HG03025 (cell line): ENCODE data around the gene MGAT5.

Experiments
- ATAC-seq: cut with Tn5 transposase; IDR thresholded peaks from one replicate; pipeline ENCODE4 v1.9.1; 2021; ENCODE audit warnings: mild to moderate bottlenecking, moderate library complexity; ENCODE audit not compliant: unreplicated experiment, low FRiP score

The MGAT5 gene

GRCh38 chr2:134252092-134252750 is 1.7 kb upstream of the MGAT5 start:
- ATAC-seq = no peak

- peak; percentile 69 for ATAC-seq
These were observed 661 bp upstream of the MGAT5 start for GRCh38 chr2:134253117-134253704.

GRCh38 chr2:134254824-134255223 is 952 bp downstream of the MGAT5 start:
- ATAC-seq = no peak

- ATAC-seq = no peak
These were observed 3.1 kb downstream of the MGAT5 start for GRCh38 chr2:134256956-134257355.

GRCh38 chr2:134257509-134257908 is 3.6 kb downstream of the MGAT5 start:
- ATAC-seq = no peak

- no peak for ATAC-seq
These were observed 4.3 kb downstream of the MGAT5 start for GRCh38 chr2:134257965-134258683.

GRCh38 chr2:134258684-134259388 is 5.0 kb downstream of the MGAT5 start:
- no peak for ATAC-seq

- no peak for ATAC-seq
These were observed 5.7 kb downstream of the MGAT5 start for GRCh38 chr2:134259571-134259970.

GRCh38 chr2:134259994-134260393 is 6.1 kb downstream of the MGAT5 start:
- no peak for ATAC-seq

GRCh38 chr2:134260713-134261112 is 6.8 kb downstream of the MGAT5 start:
- ATAC-seq = no peak

GRCh38 chr2:134261398-134262131 is 7.7 kb downstream of the MGAT5 start:
- ATAC-seq = peak; percentile 51

- ATAC-seq = peak; percentile 41
These were observed 8.8 kb downstream of the MGAT5 start for GRCh38 chr2:134262684-134263083.

GRCh38 chr2:134268265-134268664 is 14.4 kb downstream of the MGAT5 start:
- no peak for ATAC-seq

- ATAC-seq = no peak
These were observed 15.4 kb downstream of the MGAT5 start for GRCh38 chr2:134269230-134269629.

GRCh38 chr2:134269972-134270735 is 16.3 kb downstream of the MGAT5 start:
- ATAC-seq = no peak

- no peak for ATAC-seq
These were observed 17.9 kb downstream of the MGAT5 start for GRCh38 chr2:134271758-134272157.

GRCh38 chr2:134272806-134273205 is 18.9 kb downstream of the MGAT5 start:
- ATAC-seq = no peak

- no peak for ATAC-seq
These were observed 19.5 kb downstream of the MGAT5 start for GRCh38 chr2:134273256-134273983.

GRCh38 chr2:134274121-134274520 is 20.2 kb downstream of the MGAT5 start:
- ATAC-seq = no peak
